RWPE1 (cell line): ENCODE measurements around the gene OTULINL.

Source experiments
- CTCF ChIA-PET: fragments of 350-600 bp; sonication (Branson Sonifier 250); formaldehyde crosslinking; extraction: SDS; loops from one replicate; lab custom pipeline; 2021; lab: Yijun Ruan, JAX
- POLR2A ChIA-PET: fragments of 400-600 bp; formaldehyde crosslinking; extraction: SDS; loops from one replicate; lab custom pipeline; 2020; ENCODE audit warnings: antibody characterized with exemption; ENCODE audit not compliant: low non-redundant PET; lab: Yijun Ruan, JAX
- DNase-seq: peaks from one replicate; pipeline ENCODE4 v3.0.0; 2012; ENCODE audit warnings: low spot score
- H3K27ac ChIP-seq: fragments of 450-650 bp; 2 replicates; pipeline ENCODE4 v1.5.1; 2017
- TF ChIP-seq, protein P1 (sequence below): fragments of 450-650 bp; conservative IDR thresholded peaks from 2 replicates; pipeline ENCODE4 v1.5.1; 2017; ENCODE audit warnings: low read depth, mild to moderate bottlenecking

The OTULINL gene

DNA sequence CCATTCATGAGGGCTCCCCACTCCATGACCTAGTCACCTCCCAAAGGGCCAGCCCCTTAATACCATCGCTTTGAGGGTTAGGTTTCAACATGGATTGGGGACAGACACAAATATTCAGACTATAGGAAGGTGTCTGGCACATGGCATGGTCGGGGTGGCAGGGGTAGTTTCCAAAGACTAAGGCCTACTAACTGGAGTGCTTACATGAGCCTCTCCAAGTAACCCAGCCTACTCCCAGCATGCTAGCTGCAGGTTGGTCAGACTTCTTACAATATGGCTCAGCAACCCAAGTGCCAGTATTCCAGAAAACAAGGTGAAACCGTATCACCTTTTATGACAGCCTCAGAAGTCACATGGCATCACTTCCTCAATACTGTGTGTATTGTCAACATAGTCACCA is 19.9 kb upstream of the OTULINL start:
- DNase-seq: no peak
- no peak overlapping the region for H3K27ac ChIP-seq
- ChIA-PET POLR2A (no interaction called here), CTCF (no interaction called here)
- TF ChIP-seq, protein P1, sequence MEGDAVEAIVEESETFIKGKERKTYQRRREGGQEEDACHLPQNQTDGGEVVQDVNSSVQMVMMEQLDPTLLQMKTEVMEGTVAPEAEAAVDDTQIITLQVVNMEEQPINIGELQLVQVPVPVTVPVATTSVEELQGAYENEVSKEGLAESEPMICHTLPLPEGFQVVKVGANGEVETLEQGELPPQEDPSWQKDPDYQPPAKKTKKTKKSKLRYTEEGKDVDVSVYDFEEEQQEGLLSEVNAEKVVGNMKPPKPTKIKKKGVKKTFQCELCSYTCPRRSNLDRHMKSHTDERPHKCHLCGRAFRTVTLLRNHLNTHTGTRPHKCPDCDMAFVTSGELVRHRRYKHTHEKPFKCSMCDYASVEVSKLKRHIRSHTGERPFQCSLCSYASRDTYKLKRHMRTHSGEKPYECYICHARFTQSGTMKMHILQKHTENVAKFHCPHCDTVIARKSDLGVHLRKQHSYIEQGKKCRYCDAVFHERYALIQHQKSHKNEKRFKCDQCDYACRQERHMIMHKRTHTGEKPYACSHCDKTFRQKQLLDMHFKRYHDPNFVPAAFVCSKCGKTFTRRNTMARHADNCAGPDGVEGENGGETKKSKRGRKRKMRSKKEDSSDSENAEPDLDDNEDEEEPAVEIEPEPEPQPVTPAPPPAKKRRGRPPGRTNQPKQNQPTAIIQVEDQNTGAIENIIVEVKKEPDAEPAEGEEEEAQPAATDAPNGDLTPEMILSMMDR: no peak

DNA sequence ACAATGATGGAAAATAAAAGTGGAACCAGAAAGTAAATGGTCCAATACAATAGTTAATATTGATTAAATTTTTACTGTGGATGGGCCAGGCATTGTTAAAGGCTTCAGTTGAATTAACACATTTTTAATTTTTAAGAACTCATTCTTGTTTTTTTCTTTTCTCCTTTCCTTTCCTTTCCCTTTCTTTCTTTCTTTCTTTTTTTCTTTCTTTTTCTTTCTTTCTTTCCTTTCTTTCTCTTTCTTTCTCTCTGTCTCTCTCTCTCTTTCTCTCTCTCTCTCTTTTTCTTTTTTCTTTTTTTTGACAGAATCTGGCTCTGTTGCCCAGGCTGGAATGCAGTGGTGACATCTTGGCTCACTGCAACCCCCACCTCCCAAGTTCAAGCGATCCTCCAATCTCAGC is 13.3 kb upstream of the OTULINL start:
- TF ChIP-seq, protein P1: no peak
- no peak for DNase-seq
- ChIA-PET CTCF (no interaction called here), POLR2A (no interaction called here)
- no peak overlapping the region for H3K27ac ChIP-seq

DNA sequence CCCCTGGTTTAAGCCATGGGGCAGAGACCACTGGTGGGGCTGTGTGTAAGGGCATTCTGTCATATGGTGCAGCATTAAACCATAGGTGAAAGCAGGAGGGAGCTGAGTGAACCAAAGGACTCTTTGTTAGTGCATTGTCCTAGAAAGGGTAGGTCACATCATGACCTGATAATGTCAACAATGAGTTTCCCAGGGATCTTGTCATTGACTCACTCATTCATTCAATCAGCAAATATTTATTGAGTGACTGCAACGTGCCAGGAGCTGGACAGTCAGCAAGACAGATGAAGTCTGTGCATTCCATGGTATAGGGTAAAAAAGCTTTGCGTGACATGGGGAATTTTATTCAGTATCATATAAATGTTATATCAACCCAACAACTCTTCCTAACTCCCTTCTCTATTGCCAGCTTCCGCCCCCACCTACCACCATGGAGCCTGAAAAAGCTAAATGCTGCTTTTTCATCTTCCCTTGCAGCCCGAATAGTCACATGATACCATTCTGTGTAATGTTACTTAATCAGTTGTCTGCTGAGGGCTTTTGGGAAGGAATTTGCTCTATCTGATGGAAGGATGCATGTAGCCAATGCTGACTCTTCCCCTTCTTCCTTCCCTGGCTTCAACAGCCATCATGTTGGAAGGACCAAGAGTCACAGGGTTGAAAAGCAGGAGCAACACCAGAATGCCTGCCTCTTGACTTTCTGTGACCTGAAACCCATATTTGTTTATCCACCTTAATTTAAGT is 11.5 kb upstream of the OTULINL start:
- DNase-seq: no peak
- CTCF ChIA-PET: interaction anchor here (0.7 kb wide), 2 partner anchors 9 to 37 kb away, joined by 3 to 6 read pairs; no protein-coding TSS in a partner anchor

DNA sequence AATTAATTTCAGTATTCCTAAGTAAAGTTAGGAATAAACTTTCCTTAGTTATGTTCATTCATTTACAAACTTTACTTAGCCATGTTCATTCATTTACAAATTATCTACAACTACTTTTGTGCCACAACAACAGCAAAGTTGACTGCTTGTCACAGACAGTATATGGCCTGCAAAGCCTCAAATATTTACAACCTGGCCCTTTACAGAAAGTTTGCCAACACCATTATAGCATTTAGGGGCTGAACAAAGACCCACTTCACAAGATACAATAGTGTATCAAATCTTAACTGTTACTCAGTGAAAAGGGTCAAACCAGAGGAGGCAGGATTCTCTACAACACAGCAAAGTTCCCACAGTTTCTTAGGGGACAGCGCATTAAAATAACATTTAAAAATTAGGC is 9.7 kb upstream of the OTULINL start:
- ChIA-PET POLR2A (no interaction called here), CTCF (interaction anchor here (0.6 kb wide), 1 partner anchor 276 kb away, joined by 3 read pairs; no protein-coding TSS in a partner anchor)
- no peak overlapping the region for H3K27ac ChIP-seq
- no peak for DNase-seq
- TF ChIP-seq, protein P1: no peak

More for the DNA sequence above, 11.5 kb upstream of the OTULINL start:
- H3K27ac ChIP-seq: no peak overlapping the region
- POLR2A ChIA-PET: no interaction called here
- TF ChIP-seq, protein P1: no peak

DNA sequence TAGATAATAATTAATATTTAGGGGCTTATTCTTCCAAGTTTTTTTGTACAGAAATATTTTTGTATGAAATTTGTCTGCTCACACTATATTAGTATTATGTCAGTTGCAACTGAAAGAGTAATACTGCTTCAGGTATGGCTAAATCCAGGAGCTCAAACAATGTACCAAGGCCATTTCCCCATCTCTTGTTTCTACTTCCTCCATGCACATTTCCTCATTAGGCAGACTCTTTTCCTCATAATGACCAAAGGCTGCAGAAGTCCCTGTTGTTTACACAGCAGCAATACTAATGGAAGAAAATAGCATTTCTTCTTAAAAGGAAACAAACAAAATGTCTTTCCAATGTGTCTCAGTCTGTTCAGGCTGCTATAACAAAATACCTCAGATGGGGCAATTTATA is 9.2 kb upstream of the OTULINL start:
- TF ChIP-seq, protein P1: no peak
- ChIA-PET CTCF (no interaction called here), POLR2A (no interaction called here)
- H3K27ac ChIP-seq: no peak overlapping the region
- DNase-seq: no peak

DNA sequence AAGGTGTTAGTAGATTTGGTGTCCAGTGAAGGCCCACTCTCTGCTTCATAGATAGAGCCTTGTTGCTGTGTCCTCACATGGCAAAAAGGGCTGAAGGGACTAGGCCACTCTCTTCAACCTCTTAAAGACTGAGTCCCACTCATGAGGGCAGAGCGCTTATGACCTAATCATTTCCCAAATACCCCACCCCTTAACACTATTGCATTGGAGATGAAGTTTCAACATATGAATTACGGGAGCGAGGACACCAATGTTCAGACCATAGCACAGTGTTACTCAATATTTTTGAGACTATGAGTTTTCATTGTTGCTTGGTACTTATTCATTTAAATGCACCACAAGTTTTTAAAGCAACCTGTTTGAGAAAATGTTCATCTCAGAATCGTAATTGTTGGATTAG is 8.8 kb upstream of the OTULINL start:
- ChIA-PET CTCF (no interaction called here), POLR2A (no interaction called here)
- DNase-seq: no peak
- H3K27ac ChIP-seq: no peak overlapping the region
- TF ChIP-seq, protein P1: no peak
